Body of pancreas (tissue), 4 donors: Measurements from ENCODE around the gene LRRFIP1. TPM values are rescaled to one million over a fixed set of nuclear protein-coding genes. Genes with fewer than 3 reads are reported as not detected.

ENCODE experiments used
- ATAC-seq: fragments of 150-250 bp; one replicate; pipeline ENCODE4 v1.9.1; 2016
- DNase-seq, 4 donors: peaks; one replicate each; pipeline ENCODE4 v3.0.0-alpha.2; 2019
- H3K27ac ChIP-seq, 4 donors: fragments of 200-600 bp; sonication (generic); 1 replicate in 3 of 4; 2 replicates in 1 of 4; pipeline versions ENCODE4 v1.5.1 to v1.6.1; 2016 to 2019; ENCODE audit warnings: mild to moderate bottlenecking in 1 of 4, mixed read lengths in 1 of 4, moderate library complexity in 1 of 4
- H3K27me3 ChIP-seq, 2 donors: fragments of 200-600 bp; sonication (generic); one replicate each; pipeline ENCODE4 v1.6.0; 2016; ENCODE audit warnings: mild to moderate bottlenecking in 1 of 2
- H3K36me3 ChIP-seq, 2 donors: fragments of 200-600 bp; sonication (generic); replicated peaks in 1 of 2; 2 replicates each; pipeline ENCODE4 v1.5.1; 2016; ENCODE audit warnings: low read depth in 2 of 2; ENCODE audit not compliant: insufficient read depth in 1 of 2
- H3K4me1 ChIP-seq: fragments of 200-600 bp; sonication (generic); one replicate; pipeline ENCODE4 v1.6.0; 2016
- H3K4me3 ChIP-seq, 2 donors: fragments of 200-600 bp; sonication (generic); 1 replicate in 1 of 2; 2 replicates in 1 of 2; pipeline ENCODE4 v1.5.1; 2016 to 2019
- H3K9me3 ChIP-seq, 3 donors: fragments of 200-600 bp; sonication (generic); 1 replicate in 2 of 3; 2 replicates in 1 of 3; pipeline ENCODE4 v1.5.1; 2016
- CTCF ChIP-seq, 7 experiments: fragments of 450-650 bp in 4 of 7; fragments of 200-600 bp in 3 of 7; sonication (generic) in 3 of 7; IDR thresholded peaks; one replicate each; pipeline ENCODE4 v1.5.1; 2016 to 2019; ENCODE audit warnings: antibody characterized with exemption in 7 of 7
- POLR2A ChIP-seq, 3 donors: fragments of 450-650 bp; IDR thresholded peaks; one replicate each; pipeline ENCODE4 v1.6.1; 2016; ENCODE audit warnings: antibody characterized with exemption in 3 of 3, mild to moderate bottlenecking in 2 of 3
- WGBS, 2 donors: methylation state at CpG; one replicate each; pipeline ENCODE4 v1.1.5; 2017; 5-methylcytosine and 5-hydroxymethylcytosine counted together
- intact Hi-C: fragments of 100-400 bp; cut with DNase I; formaldehyde crosslinking; loops from one replicate; pipeline ENCODE4 v1.15.1; 2023
- total RNA-seq, 2 donors: library from RNA; depleted of rRNA; stranded (reverse); fragments of >200 nt; gene quantifications; one replicate each; pipeline ENCODE4 v1.1.0, GENCODE V29; 2016

The LRRFIP1 gene
- total RNA-seq, 2 donors from 2014 or later, result 49.8 to 57.1 TPM

GRCh38 chr2:237616373-237616733, 11.0 kb upstream of the LRRFIP1 start:
- Histone ChIP-seq H3K27me3 (no peaks in the 10 kb centered on the region), H3K4me1 (peaks cover 21% of the 10 kb centered on the region), H3K27ac (peak overlapping the region in 2 of 4 donors; percentile 21 to 23), H3K4me3 (no peak overlapping the region), H3K36me3 (no peaks in the 10 kb centered on the region), H3K9me3 (no peaks in the 10 kb centered on the region)
- WGBS, 2 donors, result 67 to 84% methylated on average over 3 of the region's 3 CpGs
- ATAC-seq (no peak), DNase-seq (no peak)
- TF ChIP-seq CTCF (IDR thresholded peaks at IDR 0.05) (no peak), POLR2A (IDR thresholded peaks at IDR 0.05) (no peak)
- intact Hi-C loops, result no loop called here

GRCh38 chr2:237616734-237617586, 10.4 kb upstream of the LRRFIP1 start:
- intact Hi-C loops, result no loop called here
- Histone ChIP-seq H3K9me3 (no peaks in the 10 kb centered on the region), H3K27me3 (no peaks in the 10 kb centered on the region), H3K36me3 (no peaks in the 10 kb centered on the region), H3K27ac (peak overlapping the region in 2 of 4 donors; percentile 21 to 23), H3K4me1 (peaks cover 21% of the 10 kb centered on the region), H3K4me3 (no peak overlapping the region)
- ATAC-seq, result peak; percentile 10
- WGBS, 2 donors, result 52 to 62% methylated on average over 13 to 15 of the region's 15 CpGs
- TF ChIP-seq CTCF (IDR thresholded peaks at IDR 0.05) (no peak), POLR2A (IDR thresholded peaks at IDR 0.05) (no peak)
- peak in 1 of 4 donors; percentile 8 for DNase-seq

- no peak for ATAC-seq
- TF ChIP-seq POLR2A (IDR thresholded peaks at IDR 0.05), result no peak
- no peak for TF ChIP-seq CTCF (IDR thresholded peaks at IDR 0.05)
- intact Hi-C loops, result no loop called here
- Histone ChIP-seq H3K4me1 (peaks cover 21% of the 10 kb centered on the region), H3K27me3 (no peaks in the 10 kb centered on the region), H3K27ac (no peak overlapping the region), H3K9me3 (no peaks in the 10 kb centered on the region), H3K36me3 (no peaks in the 10 kb centered on the region), H3K4me3 (no peak overlapping the region)
- DNase-seq, result no peak
- WGBS, 2 donors, result 52 to 76% methylated on average over 4 of the region's 4 CpGs
Measured at GRCh38 chr2:237617587-237617982, 9.8 kb upstream of the LRRFIP1 start.

- TF ChIP-seq POLR2A (IDR thresholded peaks at IDR 0.05) (no peak), CTCF (IDR thresholded peaks at IDR 0.05) (no peak)
- H3K27me3 ChIP-seq, result no peaks in the 10 kb centered on the region
- H3K4me1 ChIP-seq, result peaks cover 21% of the 10 kb centered on the region
- no peak overlapping the region for H3K4me3 ChIP-seq
- 79 to 100% methylated on average over 2 of the region's 2 CpGs for WGBS, 2 donors
- ATAC-seq, result no peak
- H3K27ac ChIP-seq, result no peak overlapping the region
- DNase-seq, result no peak
- no peaks in the 10 kb centered on the region for H3K36me3 ChIP-seq
- H3K9me3 ChIP-seq, result no peaks in the 10 kb centered on the region
- intact Hi-C loops, result no loop called here
Measured at GRCh38 chr2:237618449-237618848, 8.9 kb upstream of the LRRFIP1 start.
